Pancreas (tissue), 10 donors: ENCODE results near the gene DOCK8. TPM values are rescaled to one million over a fixed set of nuclear protein-coding genes. Genes with fewer than 3 reads are reported as not detected.
A peak's percentile ranks its signal among the peaks of the same experiment; 100 is the strongest.

ENCODE experiments used
- ATAC-seq, 4 donors: fragments of 200-7000 bp; cut with Tn5 transposase; one replicate each; pipeline versions ENCODE4 v1.8.0 to v1.9.1; 2020; ENCODE audit warnings: mild to moderate bottlenecking in 4 of 4, moderate library complexity in 4 of 4
- DNase-seq, 6 donors: peaks; one replicate each; pipeline ENCODE4 v3.0.0-alpha.2; 2020
- FAIRE-seq: peaks from 2 replicates; lab custom pipeline; 2012; peaks lifted over from hg19 to GRCh38; lab: Jason Lieb, UNC
- H3K27ac ChIP-seq, 4 donors: fragments of 200-600 bp; sonication (generic); 1 replicate in 3 of 4; 2 replicates in 1 of 4; pipeline versions ENCODE4 v1.5.0 to v1.8.0; 2020
- H3K27me3 ChIP-seq, 4 donors: fragments of 200-600 bp; one replicate each; pipeline ENCODE4 v1.8.0; 2021
- H3K36me3 ChIP-seq, 3 donors: fragments of 200-600 bp; sonication (generic) in 1 of 3; one replicate each; pipeline versions ENCODE4 v1.5.0 to v1.8.0; 2020 to 2021
- H3K4me1 ChIP-seq, 3 donors: fragments of 200-600 bp; one replicate each; pipeline ENCODE4 v1.8.0; 2021
- H3K4me3 ChIP-seq, 4 donors: fragments of 200-600 bp; sonication (generic) in 2 of 4; one replicate each; pipeline versions ENCODE4 v1.5.0 to v1.8.0; 2020 to 2021
- H3K9me3 ChIP-seq, 4 donors: fragments of 200-600 bp; one replicate each; pipeline ENCODE4 v1.8.0; 2021
- WGBS, 2 donors: extraction: QIAGEN DNeasy Blood & Tissue Kit; methylation state at CpG; one replicate each; pipeline ENCODE4 v1.1.7; 2013; 5-methylcytosine and 5-hydroxymethylcytosine counted together
- intact Hi-C, 3 donors: fragments of 100-400 bp; cut with DNase I; formaldehyde crosslinking; loops; one replicate each; pipeline versions ENCODE4 v1.11.1 to v1.14.2; 2022
- polyA plus RNA-seq, 2 donors: library from polyadenylated mRNA; stranded (reverse); fragments of 200-250 nt; gene quantifications; one replicate each; pipeline ENCODE4 v1.2.3, GENCODE V29; 2013
- total RNA-seq, 6 donors: library from RNA; stranded (reverse); fragmentation: NEBNext Ultra II Directional in 4 of 6; extraction: Animal tissue kit (Norgen Biotek cat#: 25700) in 4 of 6; gene quantifications; one replicate each; pipeline versions ENCODE4 v1.2.1 to v1.2.4, GENCODE V29; 2021 to 2023
- TF ChIP-seq, protein P1 (sequence below), 4 donors: fragments of 200-600 bp; sonication (generic) in 3 of 4; IDR thresholded peaks; one replicate each; pipeline versions ENCODE4 v1.5.0 to v1.8.0; 2021; ENCODE audit warnings: antibody characterized with exemption in 4 of 4
- donor health status: healthy with polysubstance abuse.
- donor health status: DM: no; HTN: no; CAD: no; lungs with moderate emphysema.
- donor health status: DM: no; HTN: no; CAD: no.
- donor health status: control.
- donor health status: control.
- donor health status: Bipolar disorder and iron deficiency.
- donor health status: DM: yes; HTN: yes; CAD: no.
- donor health status: DM: no; HTN: no; CAD: no.
- donor health status: DM: no; HTN: no; CAD: no.
- donor health status: DM: yes; HTN: yes; CAD: no.

Gene DOCK8
- total and polyA plus RNA-seq, 8 donors, result 1.7 to 22.7 (median 6.0) TPM

DNA sequence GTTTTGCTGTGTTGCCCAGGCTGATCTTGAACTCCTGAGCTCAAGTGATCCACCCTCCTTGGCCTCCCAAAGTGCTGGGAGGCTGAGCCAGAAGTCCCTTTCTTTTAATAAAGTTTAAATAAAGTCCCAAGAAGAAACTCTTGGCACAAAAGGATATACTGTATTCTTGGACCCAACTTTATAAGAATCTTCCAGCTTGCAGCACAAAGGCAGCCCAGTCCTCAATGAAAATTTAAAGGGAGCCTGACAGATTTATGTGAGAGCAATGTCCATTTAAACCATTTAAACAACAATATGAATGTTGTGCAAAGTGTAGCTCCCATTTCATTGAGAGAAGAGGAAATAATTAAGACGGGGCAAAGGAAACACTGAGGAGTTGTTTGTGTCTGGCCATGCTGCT is 217.0 kb downstream of the DOCK8 start:
- TF ChIP-seq, protein P1, sequence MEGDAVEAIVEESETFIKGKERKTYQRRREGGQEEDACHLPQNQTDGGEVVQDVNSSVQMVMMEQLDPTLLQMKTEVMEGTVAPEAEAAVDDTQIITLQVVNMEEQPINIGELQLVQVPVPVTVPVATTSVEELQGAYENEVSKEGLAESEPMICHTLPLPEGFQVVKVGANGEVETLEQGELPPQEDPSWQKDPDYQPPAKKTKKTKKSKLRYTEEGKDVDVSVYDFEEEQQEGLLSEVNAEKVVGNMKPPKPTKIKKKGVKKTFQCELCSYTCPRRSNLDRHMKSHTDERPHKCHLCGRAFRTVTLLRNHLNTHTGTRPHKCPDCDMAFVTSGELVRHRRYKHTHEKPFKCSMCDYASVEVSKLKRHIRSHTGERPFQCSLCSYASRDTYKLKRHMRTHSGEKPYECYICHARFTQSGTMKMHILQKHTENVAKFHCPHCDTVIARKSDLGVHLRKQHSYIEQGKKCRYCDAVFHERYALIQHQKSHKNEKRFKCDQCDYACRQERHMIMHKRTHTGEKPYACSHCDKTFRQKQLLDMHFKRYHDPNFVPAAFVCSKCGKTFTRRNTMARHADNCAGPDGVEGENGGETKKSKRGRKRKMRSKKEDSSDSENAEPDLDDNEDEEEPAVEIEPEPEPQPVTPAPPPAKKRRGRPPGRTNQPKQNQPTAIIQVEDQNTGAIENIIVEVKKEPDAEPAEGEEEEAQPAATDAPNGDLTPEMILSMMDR (IDR thresholded peaks at IDR 0.05), result no peak
- intact Hi-C loops, result no loop called here
- Histone ChIP-seq H3K4me1 (peaks cover 0 to 3% (median 0%) of the 10 kb centered on the region in 3 donors), H3K36me3 (peaks cover 0 to 4% (median 0%) of the 10 kb centered on the region in 3 donors), H3K4me3 (no peak overlapping the region), H3K27me3 (no peaks in the 10 kb centered on the region), H3K27ac (no peak overlapping the region), H3K9me3 (no peaks in the 10 kb centered on the region)
- no peak for FAIRE-seq
- WGBS, 2 donors, result 82 to 89% methylated on average over 1 of the region's 1 CpG
- no peak for ATAC-seq
- DNase-seq, result no peak

DNA sequence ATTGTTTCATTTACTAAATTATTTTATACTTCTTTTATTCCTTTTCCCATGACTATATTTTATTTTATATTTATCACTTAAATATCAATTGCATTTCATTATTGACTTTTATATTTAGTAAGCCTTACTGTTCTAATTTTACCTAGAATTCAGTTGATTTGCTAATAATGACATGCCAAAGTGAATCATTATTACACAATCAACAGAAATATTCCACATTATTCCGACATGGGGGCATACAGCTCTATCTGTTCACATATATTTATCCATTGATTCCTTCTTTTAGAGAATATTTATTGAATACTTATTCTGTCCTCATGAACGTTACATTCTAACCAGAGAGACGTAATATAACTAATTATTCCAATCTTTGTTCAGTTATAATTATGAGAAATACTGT is 221.8 kb downstream of the DOCK8 start:
- Histone ChIP-seq H3K4me1 (no peaks in the 10 kb centered on the region), H3K4me3 (no peak overlapping the region), H3K36me3 (peaks cover 0 to 4% (median 0%) of the 10 kb centered on the region in 3 donors), H3K9me3 (no peaks in the 10 kb centered on the region), H3K27ac (no peak overlapping the region), H3K27me3 (no peaks in the 10 kb centered on the region)
- FAIRE-seq (peak; percentile 85), ATAC-seq (no peak), DNase-seq (no peak)
- intact Hi-C loops, result no loop called here
- TF ChIP-seq, protein P1 (IDR thresholded peaks at IDR 0.05), result no peak
- WGBS, 2 donors, result 74 to 76% methylated on average over 3 of the region's 3 CpGs

DNA sequence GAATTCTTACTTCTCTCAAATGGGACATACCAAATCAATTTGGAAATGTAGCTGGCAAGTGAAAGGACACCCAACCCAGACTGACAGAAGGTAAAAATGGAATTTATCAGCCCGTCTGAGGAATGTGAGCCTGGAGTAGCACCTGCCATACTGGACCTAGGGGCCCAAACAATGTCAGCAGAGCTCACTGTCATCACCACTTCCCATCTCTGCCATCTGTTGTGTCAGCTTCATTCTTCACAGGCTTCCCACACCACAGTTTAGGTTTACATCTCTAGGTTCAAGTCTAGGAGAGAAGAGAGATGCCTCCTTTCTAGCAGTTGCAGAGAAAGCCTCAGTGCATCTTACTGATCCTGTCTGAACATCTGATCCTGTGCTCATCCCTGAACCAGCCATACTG is 222.4 kb downstream of the DOCK8 start:
- ATAC-seq (peak in 1 of 4 donors; percentile 41), FAIRE-seq (no peak), DNase-seq (no peak)
- TF ChIP-seq, protein P1 (IDR thresholded peaks at IDR 0.05), result no peak
- H3K27ac ChIP-seq, result peak overlapping the region in 1 of 4 donors; percentile 24
- WGBS, 2 donors, result 76 to 87% methylated on average over 1 of the region's 1 CpG
- intact Hi-C loops, result no loop called here
- H3K27me3 ChIP-seq, result no peaks in the 10 kb centered on the region
- no peaks in the 10 kb centered on the region for H3K9me3 ChIP-seq
- no peaks in the 10 kb centered on the region for H3K4me1 ChIP-seq
- H3K4me3 ChIP-seq, result no peak overlapping the region
- peaks cover 0 to 4% (median 0%) of the 10 kb centered on the region in 3 donors for H3K36me3 ChIP-seq

DNA sequence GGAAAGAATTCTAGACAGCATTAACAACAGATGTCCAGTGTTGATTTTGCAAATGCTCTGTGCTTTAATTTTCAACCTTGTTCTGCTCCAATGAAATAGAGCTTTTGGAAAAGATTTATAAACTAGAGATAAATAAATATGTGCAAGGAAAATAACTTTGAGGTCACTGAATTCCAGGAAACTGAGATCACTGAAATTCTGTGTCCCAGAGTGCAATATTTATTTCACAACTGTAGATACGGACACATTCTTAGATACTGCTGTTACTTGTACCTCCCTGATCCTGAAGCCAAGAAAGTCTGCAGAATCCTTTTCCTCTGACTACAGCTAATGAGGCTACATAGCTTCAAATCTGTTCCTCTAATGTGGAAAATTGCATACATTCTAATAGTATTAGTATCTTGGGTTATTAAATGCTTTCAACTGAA is 222.9 kb downstream of the DOCK8 start:
- TF ChIP-seq, protein P1 (IDR thresholded peaks at IDR 0.05), result no peak
- intact Hi-C loops, result no loop called here
- H3K36me3 ChIP-seq, result peaks cover 0 to 4% (median 0%) of the 10 kb centered on the region in 3 donors
- no peaks in the 10 kb centered on the region for H3K27me3 ChIP-seq
- DNase-seq, result no peak
- H3K4me1 ChIP-seq, result no peaks in the 10 kb centered on the region
- 38 to 60% methylated on average over 1 of the region's 1 CpG for WGBS, 2 donors
- H3K27ac ChIP-seq, result peak overlapping the region in 1 of 4 donors; percentile 24
- FAIRE-seq, result peak; percentile 54
- H3K9me3 ChIP-seq, result no peaks in the 10 kb centered on the region
- peak in 3 of 4 donors; percentile 70 to 81 (median 70) for ATAC-seq
- H3K4me3 ChIP-seq, result no peak overlapping the region

DNA sequence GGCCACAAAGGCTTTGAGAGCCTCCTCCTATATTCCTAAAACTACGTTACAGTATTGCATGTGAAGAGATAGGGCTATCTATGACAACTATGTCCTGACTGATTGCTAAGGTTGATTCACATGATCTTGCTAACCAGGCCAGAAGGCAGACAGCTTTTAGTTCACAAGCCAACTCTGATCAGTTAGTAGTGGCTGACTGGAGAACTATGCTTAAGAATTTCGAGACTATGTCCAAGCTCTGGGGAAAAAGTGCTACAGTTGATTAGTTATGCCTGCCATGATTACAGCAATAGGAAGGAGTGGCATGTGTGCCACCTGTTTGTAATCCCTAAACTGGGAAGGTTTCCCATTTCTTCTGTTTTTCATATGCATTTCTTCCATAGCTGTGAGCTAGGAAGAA is 223.4 kb downstream of the DOCK8 start:
- peak in 2 of 4 donors; percentile 21 to 24 for ATAC-seq
- Histone ChIP-seq H3K36me3 (peaks cover 0 to 4% (median 0%) of the 10 kb centered on the region in 3 donors), H3K27me3 (no peaks in the 10 kb centered on the region), H3K4me1 (no peaks in the 10 kb centered on the region), H3K9me3 (no peaks in the 10 kb centered on the region), H3K4me3 (no peak overlapping the region), H3K27ac (no peak overlapping the region)
- TF ChIP-seq, protein P1 (IDR thresholded peaks at IDR 0.05), result no peak
- WGBS, 2 donors, result 48 to 58% methylated on average over 2 of the region's 2 CpGs
- no peak for DNase-seq
- intact Hi-C loops, result no loop called here
- no peak for FAIRE-seq
